SK-N-MC (cell line): ENCODE results near the gene DMAP1.

Experiments used
- EZH2 ChIP-seq: fragments of 200-600 bp; sonication (generic); IDR thresholded peaks from one replicate; pipeline ENCODE4 v1.6.1; 2017; ENCODE audit warnings: antibody characterized with exemption
- POLR2AphosphoS5 ChIP-seq: IDR thresholded peaks from 2 replicates; pipeline ENCODE4 v1.6.1; 2012; ENCODE audit warnings: mild to moderate bottlenecking, low read depth, low read length, borderline replicate concordance

DNA sequence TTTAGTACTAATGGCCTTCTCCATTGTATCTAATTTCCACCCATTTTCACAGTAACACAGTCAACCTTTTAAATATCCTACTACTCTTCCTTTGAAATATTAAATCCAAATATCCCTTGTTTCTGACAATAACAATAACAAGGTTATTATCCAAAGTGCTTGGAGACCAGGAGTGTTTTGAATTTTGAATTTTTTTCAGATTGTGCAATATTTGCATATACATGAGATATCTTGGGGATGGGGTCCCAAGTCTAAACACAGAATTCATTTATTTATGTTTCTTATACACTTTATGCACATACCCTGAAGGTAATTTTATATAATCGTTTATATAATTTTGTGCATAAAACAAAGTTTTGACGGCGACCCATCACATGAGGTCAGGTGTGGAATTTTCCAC lies 17.5 kb downstream of the DMAP1 start:
- TF ChIP-seq POLR2AphosphoS5 (no peak), EZH2 (no peak)
